EL (cell line): Measurements from ENCODE around the gene TMEM225B.
"Not testable (repeated sequence)": the region's sequence is repeated elsewhere in the genome, so short reads cannot be mapped to it uniquely, and the experiment has no call there.

Experiments
- DNase-seq: peaks from one replicate; pipeline ENCODE4 v3.0.0-alpha.2; 2016

TMEM225B gene

GRCh38 chr7:99624484-99624883 is 26.4 kb downstream of the TMEM225B start:
- DNase-seq, result no peak

GRCh38 chr7:99625321-99625720 is 27.3 kb downstream of the TMEM225B start:
- DNase-seq, result no peak

GRCh38 chr7:99625961-99626360 is 27.9 kb downstream of the TMEM225B start:
- DNase-seq, result no peak

GRCh38 chr7:99626661-99627060 is 28.6 kb downstream of the TMEM225B start:
- DNase-seq, result no peak

- no peak for DNase-seq
Observed at GRCh38 chr7:99627513-99627912, 29.4 kb downstream of the TMEM225B start.

GRCh38 chr7:99628471-99629465 is 30.7 kb downstream of the TMEM225B start:
- no peak for DNase-seq

- DNase-seq, result no peak
Observed at GRCh38 chr7:99629643-99630042, 31.6 kb downstream of the TMEM225B start.

GRCh38 chr7:99631295-99632109 is 33.4 kb downstream of the TMEM225B start:
- no peak for DNase-seq

- DNase-seq, result not testable (repeated sequence)
Observed at GRCh38 chr7:99637414-99637813, 39.3 kb downstream of the TMEM225B start.

GRCh38 chr7:99638731-99639130 is 40.7 kb downstream of the TMEM225B start:
- DNase-seq, result no peak

- no peak for DNase-seq
Observed at GRCh38 chr7:99639267-99639666, 41.2 kb downstream of the TMEM225B start.

- DNase-seq, result no peak
Observed at GRCh38 chr7:99642027-99642426, 44.0 kb downstream of the TMEM225B start.

GRCh38 chr7:99643464-99643863 is 45.4 kb downstream of the TMEM225B start:
- DNase-seq, result no peak

GRCh38 chr7:99644431-99644830 is 46.4 kb downstream of the TMEM225B start:
- DNase-seq, result peak; percentile 14

GRCh38 chr7:99645590-99645989 is 47.5 kb downstream of the TMEM225B start:
- no peak for DNase-seq

- no peak for DNase-seq
Observed at GRCh38 chr7:99648843-99649242, 50.8 kb downstream of the TMEM225B start.

- DNase-seq, result no peak
Observed at GRCh38 chr7:99651290-99651689, 53.2 kb downstream of the TMEM225B start.

GRCh38 chr7:99652671-99653070 is 54.6 kb downstream of the TMEM225B start:
- no peak for DNase-seq

- DNase-seq, result not testable (repeated sequence)
Observed at GRCh38 chr7:99653269-99653668, 55.2 kb downstream of the TMEM225B start.

GRCh38 chr7:99653754-99654153 is 55.7 kb downstream of the TMEM225B start:
- no peak for DNase-seq

- not testable (repeated sequence) for DNase-seq
Observed at GRCh38 chr7:99654626-99655025, 56.6 kb downstream of the TMEM225B start.

- not testable (repeated sequence) for DNase-seq
Observed at GRCh38 chr7:99657879-99658278, 59.8 kb downstream of the TMEM225B start.
